Measurements from ENCODE around the gene MIEF2. TPM values are rescaled to one million over a fixed set of nuclear protein-coding genes. Genes with fewer than 3 reads are reported as not detected.

Gene MIEF2
- total RNA-seq, 1 donor from 2014 or later: 9.5 TPM

- Histone ChIP-seq H3K9me3 (no peaks in the 10 kb centered on the region), H3K27me3 (ENCODE audit: low read depth) (no peaks in the 10 kb centered on the region), H3K36me3 (peaks cover 91% of the 10 kb centered on the region), H3K4me3 (no peak overlapping the region), H3K27ac (no peak overlapping the region), H3K4me1 (peaks cover 18% of the 10 kb centered on the region)
- no peak for TF ChIP-seq CTCF (IDR thresholded peaks at IDR 0.05)
- ATAC-seq (no peak), DNase-seq (no peak)
- intact Hi-C loops (cut with DNase I): no loop called here
Observed at GRCh38 chr17:18246109-18246725, 14.2 kb upstream of the MIEF2 start.

- Histone ChIP-seq H3K4me3 (peak overlapping the region; percentile 17), H3K4me1 (peaks cover 18% of the 10 kb centered on the region), H3K9me3 (no peaks in the 10 kb centered on the region), H3K36me3 (peaks cover 91% of the 10 kb centered on the region), H3K27me3 (ENCODE audit: low read depth) (no peaks in the 10 kb centered on the region), H3K27ac (no peak overlapping the region)
- no peak for TF ChIP-seq CTCF (IDR thresholded peaks at IDR 0.05)
- ATAC-seq: peak; percentile 90 to 93
- intact Hi-C loops (cut with DNase I): no loop called here
- DNase-seq: peak; percentile 93
Observed at GRCh38 chr17:18246880-18247612, 13.4 kb upstream of the MIEF2 start.

- Histone ChIP-seq H3K4me3 (no peak overlapping the region), H3K36me3 (peaks cover 91% of the 10 kb centered on the region), H3K4me1 (peaks cover 18% of the 10 kb centered on the region), H3K27me3 (ENCODE audit: low read depth) (no peaks in the 10 kb centered on the region), H3K9me3 (no peaks in the 10 kb centered on the region), H3K27ac (peak overlapping the region; percentile 39)
- intact Hi-C loops (cut with DNase I): no loop called here
- peak in 1 of 2 donors; percentile 17 for ATAC-seq
- no peak for TF ChIP-seq CTCF (IDR thresholded peaks at IDR 0.05)
- no peak for DNase-seq
Observed at GRCh38 chr17:18247613-18248001, 12.9 kb upstream of the MIEF2 start.

GRCh38 chr17:18248300-18248731 is 12.1 kb upstream of the MIEF2 start:
- ATAC-seq: peak; percentile 67 to 73
- Histone ChIP-seq H3K9me3 (no peaks in the 10 kb centered on the region), H3K27ac (peak overlapping the region; percentile 39), H3K4me3 (no peak overlapping the region), H3K27me3 (ENCODE audit: low read depth) (no peaks in the 10 kb centered on the region), H3K36me3 (peaks cover 95% of the 10 kb centered on the region), H3K4me1 (peaks cover 18% of the 10 kb centered on the region)
- intact Hi-C loops (cut with DNase I): no loop called here
- peak; percentile 66 for TF ChIP-seq CTCF (IDR thresholded peaks at IDR 0.05)
- DNase-seq: no peak

- ATAC-seq: no peak
Observed at GRCh38 chr17:18248811-18249210, 11.7 kb upstream of the MIEF2 start.

More at GRCh38 chr17:18248811-18249210, 11.7 kb upstream of the MIEF2 start:
- no peak for DNase-seq
- intact Hi-C loops (cut with DNase I): no loop called here
- H3K27ac ChIP-seq: peak overlapping the region; percentile 39
- TF ChIP-seq CTCF (IDR thresholded peaks at IDR 0.05): no peak
- peaks cover 99% of the 10 kb centered on the region for H3K36me3 ChIP-seq
- peaks cover 18% of the 10 kb centered on the region for H3K4me1 ChIP-seq
- no peak overlapping the region for H3K4me3 ChIP-seq
- H3K27me3 ChIP-seq (ENCODE audit: low read depth): no peaks in the 10 kb centered on the region
- no peaks in the 10 kb centered on the region for H3K9me3 ChIP-seq

Measured in lower lobe of right lung (tissue), 2 donors.